GM23338 (cell line): ENCODE results near the gene RIT1. TPM values are rescaled to one million over a fixed set of nuclear protein-coding genes. Genes with fewer than 3 reads are reported as not detected.

Source experiments
- ATAC-seq: fragments of 200-7000 bp; cut with Tn5 transposase; 3 replicates; pipeline ENCODE4 v1.9.1; 2020
- DNase-seq: peaks from one replicate; pipeline ENCODE4 v3.0.0-alpha.2; 2015; ENCODE audit warnings: low spot score
- H2AFZ ChIP-seq: fragments of 200-600 bp; sonication (generic); 2 replicates; pipeline ENCODE4 v1.8.0; 2016; ENCODE audit warnings: antibody characterized with exemption, mild to moderate bottlenecking, moderate library complexity
- H3F3A ChIP-seq: fragments of 200-600 bp; sonication (generic); replicated peaks from 2 replicates; pipeline ENCODE4 v1.8.0; 2017; ENCODE audit warnings: antibody characterized with exemption, mixed run types, low read depth
- H3K27ac ChIP-seq: fragments of 200-600 bp; sonication (generic); 2 replicates; pipeline ENCODE4 v1.6.1; 2016; ENCODE audit warnings: low read depth
- H3K27me3 ChIP-seq: fragments of 200-600 bp; sonication (generic); 2 replicates; pipeline ENCODE4 v1.8.0; 2016; ENCODE audit warnings: mild to moderate bottlenecking, mixed run types, moderate library complexity; ENCODE audit not compliant: insufficient read depth
- H3K36me3 ChIP-seq: fragments of 200-600 bp; sonication (generic); 2 replicates; pipeline ENCODE4 v1.8.0; 2016; ENCODE audit warnings: mild to moderate bottlenecking; ENCODE audit not compliant: insufficient read depth
- H3K4me1 ChIP-seq: fragments of 200-600 bp; sonication (generic); 2 replicates; pipeline ENCODE4 v1.8.0; 2016; ENCODE audit warnings: mild to moderate bottlenecking, moderate library complexity; ENCODE audit not compliant: insufficient read depth
- H3K4me2 ChIP-seq: fragments of 200-600 bp; sonication (generic); 2 replicates; pipeline ENCODE4 v1.7.1; 2017; ENCODE audit warnings: mixed run types
- H3K4me3 ChIP-seq: fragments of 200-600 bp; sonication (generic); 2 replicates; pipeline ENCODE4 v1.6.1; 2016; ENCODE audit warnings: mixed run types
- H3K79me2 ChIP-seq: fragments of 200-600 bp; sonication (generic); replicated peaks from 2 replicates; pipeline ENCODE4 v1.8.0; 2017; ENCODE audit warnings: mild to moderate bottlenecking; ENCODE audit not compliant: insufficient read depth
- H3K9me2 ChIP-seq: fragments of 200-600 bp; sonication (generic); 2 replicates; pipeline ENCODE4 v1.8.0; 2017; ENCODE audit not compliant: insufficient read depth
- H4K20me1 ChIP-seq: fragments of 200-600 bp; sonication (generic); replicated peaks from 2 replicates; pipeline ENCODE4 v1.8.0; 2017; ENCODE audit warnings: mild to moderate bottlenecking; ENCODE audit not compliant: insufficient read depth
- H3K27ac Mint-ChIP-seq: 2 replicates; pipeline ENCODE4 v1.8.0; 2020; ENCODE audit warnings: inconsistent platforms, mild to moderate bottlenecking, moderate library complexity, mixed read lengths
- H3K27me3 Mint-ChIP-seq: 3 replicates; pipeline ENCODE4 v1.8.0; 2022; ENCODE audit warnings: low read depth, mild to moderate bottlenecking, moderate library complexity, mixed read lengths, inconsistent platforms; ENCODE audit not compliant: insufficient read depth, poor library complexity
- H3K36me3 Mint-ChIP-seq: 3 replicates; pipeline ENCODE4 v1.8.0; 2021; ENCODE audit warnings: low read depth, mild to moderate bottlenecking, inconsistent platforms, moderate library complexity, mixed read lengths
- H3K4me1 Mint-ChIP-seq: 3 replicates; pipeline ENCODE4 v1.8.0; 2020; ENCODE audit warnings: mild to moderate bottlenecking, inconsistent platforms, mixed read lengths
- H3K4me3 Mint-ChIP-seq: 3 replicates; pipeline ENCODE4 v1.8.0; 2021; ENCODE audit warnings: moderate library complexity, mild to moderate bottlenecking, inconsistent platforms, mixed read lengths
- H3K9me3 Mint-ChIP-seq: 3 replicates; pipeline ENCODE4 v1.8.0; 2020; ENCODE audit warnings: moderate library complexity, mild to moderate bottlenecking, inconsistent platforms, mixed read lengths
- CREB1 ChIP-seq: fragments of 250-450 bp; sonication (Bioruptor Pico); IDR thresholded peaks from 2 replicates; pipeline ENCODE4 v1.5.0; 2020; ENCODE audit warnings: low read depth, mild to moderate bottlenecking, moderate library complexity
- EZH2 ChIP-seq: fragments of 200-600 bp; sonication (generic); IDR thresholded peaks from one replicate; pipeline ENCODE4 v1.8.0; 2017; ENCODE audit warnings: antibody characterized with exemption, mild to moderate bottlenecking, low read depth; ENCODE audit not compliant: unreplicated experiment
- EZH2phosphoT487 ChIP-seq: fragments of 200-600 bp; sonication (generic); IDR thresholded peaks from one replicate; pipeline ENCODE4 v1.8.1; 2018; ENCODE audit warnings: antibody characterized with exemption; ENCODE audit not compliant: unreplicated experiment
- POLR2AphosphoS5 ChIP-seq: IDR thresholded peaks from 2 replicates; pipeline ENCODE4 v1.6.1; 2016; ENCODE audit warnings: antibody characterized with exemption, low read depth
- long read RNA-seq: library from polyadenylated mRNA; unstranded; transcript quantifications from one replicate; pipeline ENCODE4 v2.0.0, GENCODE V29; 2020; ENCODE audit not compliant: unreplicated experiment
- polyA plus RNA-seq: library from polyadenylated mRNA; unstranded; fragments of >200 nt; fragmentation: Nextera tagmentation; extraction: Ambion mirVana; gene quantifications from 2 replicates; pipeline ENCODE4 v1.2.1, GENCODE V29; 2016
- total RNA-seq: library from RNA; depleted of rRNA; stranded (reverse); fragments of >200 nt; shearing (Covaris generic); gene quantifications from 2 replicates; pipeline ENCODE4 v1.2.3, GENCODE V29; 2014; rRNA removed
- TF ChIP-seq, protein P1 (sequence below): fragments of 250-450 bp; sonication (Bioruptor Pico); IDR thresholded peaks from 2 replicates; pipeline ENCODE4 v1.5.0; 2020; ENCODE audit warnings: mild to moderate bottlenecking, moderate library complexity
- TF ChIP-seq, protein P2 (sequence below): IDR thresholded peaks from 2 replicates; pipeline ENCODE4 v1.6.1; 2016; ENCODE audit warnings: antibody characterized with exemption

RIT1 gene, protein sequence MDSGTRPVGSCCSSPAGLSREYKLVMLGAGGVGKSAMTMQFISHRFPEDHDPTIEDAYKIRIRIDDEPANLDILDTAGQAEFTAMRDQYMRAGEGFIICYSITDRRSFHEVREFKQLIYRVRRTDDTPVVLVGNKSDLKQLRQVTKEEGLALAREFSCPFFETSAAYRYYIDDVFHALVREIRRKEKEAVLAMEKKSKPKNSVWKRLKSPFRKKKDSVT
- total RNA-seq (15.8 and 24.4 TPM in 2 replicates), polyA plus RNA-seq (19.3 and 21.5 TPM in 2 replicates)
- long read RNA-seq, transcript RIT1-202 (6 exons, 3,445 nt), result major isoform, 13 of 16 reads
- long read RNA-seq, partial matches to known transcripts, result 0 of 16 reads
- long read RNA-seq, other reads (novel, unspliced or antisense), result 0 of 16 reads

DNA sequence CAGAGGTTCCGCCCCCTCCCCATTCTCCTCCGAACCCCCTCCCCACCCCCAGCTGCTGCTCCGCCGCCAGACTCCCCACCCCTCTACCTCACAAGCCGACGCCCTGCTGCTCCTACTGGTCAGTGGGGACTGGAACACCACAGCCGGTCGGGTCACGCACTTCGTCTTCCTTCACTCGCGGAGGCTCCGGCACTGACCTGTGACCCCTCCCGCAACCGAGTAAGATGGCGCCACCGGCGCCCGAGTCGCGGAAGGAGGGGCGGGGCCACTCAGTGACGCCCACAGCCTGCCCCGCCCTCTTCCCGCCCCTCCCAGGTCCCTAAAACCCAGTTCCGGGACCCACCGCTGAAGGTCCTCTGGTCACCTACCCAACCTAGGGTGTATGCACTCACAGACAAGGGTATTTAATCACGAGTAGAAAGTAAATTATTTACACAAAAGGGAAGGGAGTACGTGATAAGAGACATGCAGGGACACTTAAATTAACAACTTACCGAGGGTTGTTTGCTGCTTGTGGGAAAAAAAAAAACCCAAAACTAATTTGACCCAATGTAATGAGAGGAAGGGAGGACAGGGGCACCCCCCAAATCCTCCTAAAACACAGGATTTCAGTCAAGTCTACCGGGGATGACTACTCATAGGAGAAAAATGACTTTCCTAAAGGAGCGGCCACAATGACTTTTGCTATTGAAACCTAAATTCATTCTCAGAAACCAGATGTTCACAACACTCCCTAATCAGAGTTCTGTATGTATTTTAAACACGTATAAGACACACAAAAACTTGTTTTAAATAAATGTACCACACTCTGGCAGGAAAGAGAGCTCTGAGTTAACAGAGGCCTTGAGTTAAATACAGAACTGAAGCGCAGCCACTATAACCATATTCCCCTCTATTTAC is at the start of gene RIT1:
TSS of gene RIT1 (minus strand) at position 194 of the 900 bp plus-strand sequence. CDS start 588 bp downstream, outside the sequence.
- TF ChIP-seq EZH2, result no peak
- TF ChIP-seq POLR2AphosphoS5, result peak; percentile 81
- TF ChIP-seq CREB1 (CRISPR knock-in tag), result peak; percentile 77
- Mint-ChIP-seq H3K4me1 (peaks cover 13% of the 10 kb centered on the region; the same call in 2 of the 3 replicates), H3K36me3 (peaks cover 68% of the 10 kb centered on the region), H3K9me3 (no peaks in the 10 kb centered on the region), H3K4me3 (peak within 1 kb of the TSS; percentile 88), H3K27me3 (peaks cover 6% of the 10 kb centered on the region), H3K27ac (peak within 1 kb of the TSS; percentile 91)
- H3K27me3 ChIP-seq, result no peaks in the 10 kb centered on the region
- H4K20me1 ChIP-seq, result peaks cover 23% of the 10 kb centered on the region
- H2AFZ ChIP-seq, result 0 out of 2 replicates have a peak within 1 kb of the TSS, but pooled peaks have one; percentile 60
- peaks cover 20% of the 10 kb centered on the region for H3K79me2 ChIP-seq
- DNase-seq, result peak; percentile 94
- peak within 1 kb of the TSS; percentile 92 for H3K27ac ChIP-seq
- H3K9me2 ChIP-seq, result no peaks in the 10 kb centered on the region
- peaks cover 37% of the 10 kb centered on the region for H3K36me3 ChIP-seq
- peaks cover 5% of the 10 kb centered on the region; the same call in 1 of the 2 replicates for H3K4me1 ChIP-seq
- H3K4me2 ChIP-seq, result peak within 1 kb of the TSS; percentile 91
- H3F3A ChIP-seq, result peaks cover 43% of the 10 kb centered on the region
- peak within 1 kb of the TSS; percentile 83 for H3K4me3 ChIP-seq
- ATAC-seq, result peak; percentile 94

DNA sequence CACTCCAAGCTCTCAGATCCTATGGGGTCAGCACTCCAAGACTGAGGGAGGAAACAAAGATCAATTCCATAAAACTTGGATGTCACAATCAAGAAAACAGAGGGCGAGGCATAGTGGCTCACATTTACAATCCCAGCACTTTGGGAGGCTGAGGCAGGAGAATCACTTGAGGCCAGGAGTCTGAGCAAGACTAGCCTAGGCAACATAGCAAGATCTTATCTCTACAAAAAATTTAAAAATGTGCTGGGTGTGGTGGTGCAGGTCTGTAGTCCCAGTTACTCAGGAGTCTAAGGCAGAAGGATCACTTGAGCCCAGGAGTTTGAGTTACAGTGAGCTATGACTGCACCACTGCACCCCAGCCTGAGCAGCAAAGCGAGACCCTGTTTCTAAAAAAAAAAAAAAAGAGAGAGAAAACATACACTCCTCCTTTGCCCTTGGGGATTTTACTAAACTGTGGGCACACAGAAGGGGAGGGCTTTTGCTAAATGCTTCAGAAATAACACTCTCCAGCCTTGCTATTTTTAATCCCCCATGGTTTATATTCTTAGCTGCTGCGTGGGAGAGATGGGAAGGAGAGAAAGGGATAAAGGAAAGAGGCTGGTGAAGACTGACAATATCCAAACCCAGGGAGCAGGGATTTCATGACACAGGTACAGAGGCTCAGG is 49.1 kb upstream of the RIT1 start:
- Histone ChIP-seq H3F3A (peaks cover 19% of the 10 kb centered on the region), H3K4me3 (no peak overlapping the region), H3K9me2 (no peaks in the 10 kb centered on the region), H3K4me2 (no peak overlapping the region), H3K27me3 (no peaks in the 10 kb centered on the region), H2AFZ (no peak overlapping the region), H4K20me1 (no peaks in the 10 kb centered on the region; the same call in 1 of the 2 replicates), H3K36me3 (peaks cover 55% of the 10 kb centered on the region), H3K4me1 (no peaks in the 10 kb centered on the region), H3K79me2 (no peaks in the 10 kb centered on the region; the same call in 1 of the 2 replicates), H3K27ac (no peak overlapping the region)
- ATAC-seq (no peak), DNase-seq (no peak)
- peaks cover 4% of the 10 kb centered on the region for H3K27me3 Mint-ChIP-seq
- H3K4me3 Mint-ChIP-seq, result no peak overlapping the region
- H3K4me1 Mint-ChIP-seq, result no peaks in the 10 kb centered on the region
- no peaks in the 10 kb centered on the region for H3K9me3 Mint-ChIP-seq
- H3K36me3 Mint-ChIP-seq, result peaks cover 81% of the 10 kb centered on the region
- TF ChIP-seq CREB1 (CRISPR knock-in tag), result no peak
- TF ChIP-seq, protein P1, sequence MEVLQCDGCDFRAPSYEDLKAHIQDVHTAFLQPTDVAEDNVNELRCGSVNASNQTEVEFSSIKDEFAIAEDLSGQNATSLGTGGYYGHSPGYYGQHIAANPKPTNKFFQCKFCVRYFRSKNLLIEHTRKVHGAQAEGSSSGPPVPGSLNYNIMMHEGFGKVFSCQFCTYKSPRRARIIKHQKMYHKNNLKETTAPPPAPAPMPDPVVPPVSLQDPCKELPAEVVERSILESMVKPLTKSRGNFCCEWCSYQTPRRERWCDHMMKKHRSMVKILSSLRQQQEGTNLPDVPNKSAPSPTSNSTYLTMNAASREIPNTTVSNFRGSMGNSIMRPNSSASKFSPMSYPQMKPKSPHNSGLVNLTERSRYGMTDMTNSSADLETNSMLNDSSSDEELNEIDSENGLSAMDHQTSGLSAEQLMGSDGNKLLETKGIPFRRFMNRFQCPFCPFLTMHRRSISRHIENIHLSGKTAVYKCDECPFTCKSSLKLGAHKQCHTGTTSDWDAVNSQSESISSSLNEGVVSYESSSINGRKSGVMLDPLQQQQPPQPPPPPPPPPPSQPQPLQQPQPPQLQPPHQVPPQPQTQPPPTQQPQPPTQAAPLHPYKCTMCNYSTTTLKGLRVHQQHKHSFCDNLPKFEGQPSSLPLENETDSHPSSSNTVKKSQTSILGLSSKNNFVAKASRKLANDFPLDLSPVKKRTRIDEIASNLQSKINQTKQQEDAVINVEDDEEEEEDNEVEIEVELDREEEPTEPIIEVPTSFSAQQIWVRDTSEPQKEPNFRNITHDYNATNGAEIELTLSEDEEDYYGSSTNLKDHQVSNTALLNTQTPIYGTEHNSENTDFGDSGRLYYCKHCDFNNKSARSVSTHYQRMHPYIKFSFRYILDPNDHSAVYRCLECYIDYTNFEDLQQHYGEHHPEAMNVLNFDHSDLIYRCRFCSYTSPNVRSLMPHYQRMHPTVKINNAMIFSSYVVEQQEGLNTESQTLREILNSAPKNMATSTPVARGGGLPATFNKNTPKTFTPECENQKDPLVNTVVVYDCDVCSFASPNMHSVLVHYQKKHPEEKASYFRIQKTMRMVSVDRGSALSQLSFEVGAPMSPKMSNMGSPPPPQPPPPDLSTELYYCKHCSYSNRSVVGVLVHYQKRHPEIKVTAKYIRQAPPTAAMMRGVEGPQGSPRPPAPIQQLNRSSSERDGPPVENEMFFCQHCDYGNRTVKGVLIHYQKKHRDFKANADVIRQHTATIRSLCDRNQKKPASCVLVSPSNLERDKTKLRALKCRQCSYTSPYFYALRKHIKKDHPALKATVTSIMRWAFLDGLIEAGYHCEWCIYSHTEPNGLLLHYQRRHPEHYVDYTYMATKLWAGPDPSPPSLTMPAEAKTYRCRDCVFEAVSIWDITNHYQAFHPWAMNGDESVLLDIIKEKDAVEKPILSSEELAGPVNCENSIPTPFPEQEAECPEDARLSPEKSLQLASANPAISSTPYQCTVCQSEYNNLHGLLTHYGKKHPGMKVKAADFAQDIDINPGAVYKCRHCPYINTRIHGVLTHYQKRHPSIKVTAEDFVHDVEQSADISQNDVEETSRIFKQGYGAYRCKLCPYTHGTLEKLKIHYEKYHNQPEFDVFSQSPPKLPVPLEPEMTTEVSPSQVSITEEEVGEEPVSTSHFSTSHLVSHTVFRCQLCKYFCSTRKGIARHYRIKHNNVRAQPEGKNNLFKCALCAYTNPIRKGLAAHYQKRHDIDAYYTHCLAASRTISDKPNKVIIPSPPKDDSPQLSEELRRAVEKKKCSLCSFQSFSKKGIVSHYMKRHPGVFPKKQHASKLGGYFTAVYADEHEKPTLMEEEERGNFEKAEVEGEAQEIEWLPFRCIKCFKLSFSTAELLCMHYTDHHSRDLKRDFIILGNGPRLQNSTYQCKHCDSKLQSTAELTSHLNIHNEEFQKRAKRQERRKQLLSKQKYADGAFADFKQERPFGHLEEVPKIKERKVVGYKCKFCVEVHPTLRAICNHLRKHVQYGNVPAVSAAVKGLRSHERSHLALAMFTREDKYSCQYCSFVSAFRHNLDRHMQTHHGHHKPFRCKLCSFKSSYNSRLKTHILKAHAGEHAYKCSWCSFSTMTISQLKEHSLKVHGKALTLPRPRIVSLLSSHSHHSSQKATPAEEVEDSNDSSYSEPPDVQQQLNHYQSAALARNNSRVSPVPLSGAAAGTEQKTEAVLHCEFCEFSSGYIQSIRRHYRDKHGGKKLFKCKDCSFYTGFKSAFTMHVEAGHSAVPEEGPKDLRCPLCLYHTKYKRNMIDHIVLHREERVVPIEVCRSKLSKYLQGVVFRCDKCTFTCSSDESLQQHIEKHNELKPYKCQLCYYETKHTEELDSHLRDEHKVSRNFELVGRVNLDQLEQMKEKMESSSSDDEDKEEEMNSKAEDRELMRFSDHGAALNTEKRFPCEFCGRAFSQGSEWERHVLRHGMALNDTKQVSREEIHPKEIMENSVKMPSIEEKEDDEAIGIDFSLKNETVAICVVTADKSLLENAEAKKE, result no peak
- TF ChIP-seq, protein P2, sequence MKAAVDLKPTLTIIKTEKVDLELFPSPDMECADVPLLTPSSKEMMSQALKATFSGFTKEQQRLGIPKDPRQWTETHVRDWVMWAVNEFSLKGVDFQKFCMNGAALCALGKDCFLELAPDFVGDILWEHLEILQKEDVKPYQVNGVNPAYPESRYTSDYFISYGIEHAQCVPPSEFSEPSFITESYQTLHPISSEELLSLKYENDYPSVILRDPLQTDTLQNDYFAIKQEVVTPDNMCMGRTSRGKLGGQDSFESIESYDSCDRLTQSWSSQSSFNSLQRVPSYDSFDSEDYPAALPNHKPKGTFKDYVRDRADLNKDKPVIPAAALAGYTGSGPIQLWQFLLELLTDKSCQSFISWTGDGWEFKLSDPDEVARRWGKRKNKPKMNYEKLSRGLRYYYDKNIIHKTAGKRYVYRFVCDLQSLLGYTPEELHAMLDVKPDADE, result no peak
- TF ChIP-seq EZH2phosphoT487, result no peak
- H3K27ac Mint-ChIP-seq, result no peak overlapping the region
